Fibroblast of gingiva (primary cell): ENCODE results near the gene APOB.
"Not testable (repeated sequence)": the region's sequence is repeated elsewhere in the genome, so short reads cannot be mapped to it uniquely, and the experiment has no call there.

Source experiments
- DNase-seq: peaks from one replicate; pipeline ENCODE4 v3.0.0-alpha.2; 2011; ENCODE audit warnings: low read depth

APOB gene

DNA sequence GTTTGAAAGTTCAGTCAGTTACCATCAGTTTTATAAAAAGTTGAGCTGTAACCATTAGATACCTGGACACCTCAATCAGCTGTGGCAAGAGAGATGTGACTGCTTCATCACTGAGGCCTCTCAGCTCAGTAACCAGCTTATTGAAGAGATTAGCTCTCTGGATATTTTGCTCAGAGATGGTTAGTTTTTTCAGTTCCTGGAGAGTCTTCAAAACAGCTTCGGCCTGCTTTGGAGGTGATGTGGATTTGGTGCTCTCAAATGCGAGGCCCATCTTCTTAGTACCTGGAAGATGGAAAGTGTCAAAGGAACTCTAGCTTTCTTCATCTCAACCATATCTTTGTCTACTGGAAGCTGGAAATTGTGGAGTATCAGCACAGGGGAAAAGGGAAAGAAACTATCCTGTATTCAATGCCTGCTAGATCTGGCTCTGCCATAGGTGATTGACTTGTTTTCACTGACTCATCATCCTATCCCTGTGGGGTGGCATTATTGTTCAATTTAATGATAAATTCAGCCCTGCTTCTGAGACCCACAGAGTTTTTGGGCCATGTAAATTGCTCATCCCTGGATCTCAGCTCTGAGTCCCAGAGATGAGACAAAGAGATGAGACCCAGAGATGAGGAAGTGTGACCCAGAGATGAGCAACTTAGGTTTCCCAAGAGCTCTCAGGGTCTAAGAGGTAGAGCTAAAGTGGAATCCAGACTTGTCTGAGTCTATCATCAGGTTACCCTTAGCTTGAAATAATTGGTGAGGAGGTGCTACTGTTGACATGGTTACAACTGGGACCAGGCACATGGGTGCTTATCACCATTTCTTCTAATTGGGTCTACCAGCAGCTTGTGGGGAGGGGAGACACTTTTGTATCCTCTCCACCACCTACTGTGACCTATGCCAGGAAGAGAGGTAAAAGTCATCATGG, 10.4 kb downstream of the APOB start:
- DNase-seq: no peak

GRCh38 chr2:21032338-21033236, 11.3 kb downstream of the APOB start:
- DNase-seq: no peak

DNA sequence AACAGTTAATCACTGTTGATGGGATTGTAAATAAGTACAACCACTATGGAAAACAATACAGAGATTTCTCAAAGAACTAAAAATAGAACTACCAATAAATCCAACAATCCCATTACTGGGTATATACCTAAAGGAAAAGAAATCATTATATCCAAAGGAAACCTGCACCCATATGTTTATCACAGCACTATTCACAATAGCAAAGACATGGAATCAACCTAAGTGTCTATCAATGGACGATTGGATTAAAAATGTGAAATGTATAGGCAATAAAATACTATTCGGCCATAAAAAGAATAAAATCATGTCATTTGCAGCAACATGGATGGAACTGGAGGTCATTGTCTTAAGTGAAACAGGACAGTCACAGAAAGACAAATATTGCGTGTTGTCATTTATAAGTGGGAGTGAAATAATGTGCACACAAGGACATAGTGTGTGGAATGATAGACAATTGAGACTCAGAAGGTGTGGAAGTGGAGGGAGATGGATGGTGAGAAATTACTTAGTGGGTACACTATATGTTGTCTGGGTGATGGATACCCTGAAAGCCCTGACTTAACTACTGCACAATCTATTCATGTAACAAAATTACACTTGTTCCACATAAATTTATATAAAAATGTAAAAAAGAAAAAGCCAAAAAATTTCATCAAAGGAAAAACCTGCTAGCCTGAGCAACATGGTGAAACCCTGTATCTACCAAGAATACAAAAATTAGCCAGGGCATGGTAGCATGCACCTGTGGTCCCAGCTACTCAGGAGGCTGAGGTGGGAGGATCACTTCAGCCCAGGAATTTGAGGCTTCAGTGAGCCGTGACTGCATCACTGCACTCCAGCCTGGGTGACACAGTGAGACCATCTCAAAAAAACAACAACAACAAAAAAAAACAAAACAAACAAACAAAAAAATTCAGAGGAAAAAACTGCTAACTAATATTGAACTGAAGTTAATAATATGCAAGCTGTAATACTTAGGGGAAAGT, 12.6 kb downstream of the APOB start:
- no peak for DNase-seq

GRCh38 chr2:21029519-21029918, 14.4 kb downstream of the APOB start:
- DNase-seq: no peak

DNA sequence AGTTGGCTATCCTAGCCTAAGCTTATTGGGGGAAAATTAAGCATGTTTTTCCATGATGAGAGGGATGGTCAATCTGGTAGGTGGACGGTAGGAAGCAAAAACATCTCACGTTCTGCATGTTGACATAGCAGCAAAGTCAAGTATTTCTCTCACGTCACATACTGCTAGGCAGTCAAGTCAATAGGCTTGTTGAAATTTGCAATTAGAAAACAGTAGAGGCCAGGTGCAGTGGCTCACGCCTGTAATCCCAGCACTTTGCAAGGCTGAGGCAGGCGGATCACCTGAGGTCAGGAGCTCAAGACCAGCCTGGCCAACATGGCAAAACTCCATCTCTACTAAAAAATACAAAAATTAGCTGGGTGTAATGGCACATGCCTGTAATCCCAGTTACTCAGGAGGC, 14.9 kb downstream of the APOB start:
- DNase-seq: not testable (repeated sequence)

DNA sequence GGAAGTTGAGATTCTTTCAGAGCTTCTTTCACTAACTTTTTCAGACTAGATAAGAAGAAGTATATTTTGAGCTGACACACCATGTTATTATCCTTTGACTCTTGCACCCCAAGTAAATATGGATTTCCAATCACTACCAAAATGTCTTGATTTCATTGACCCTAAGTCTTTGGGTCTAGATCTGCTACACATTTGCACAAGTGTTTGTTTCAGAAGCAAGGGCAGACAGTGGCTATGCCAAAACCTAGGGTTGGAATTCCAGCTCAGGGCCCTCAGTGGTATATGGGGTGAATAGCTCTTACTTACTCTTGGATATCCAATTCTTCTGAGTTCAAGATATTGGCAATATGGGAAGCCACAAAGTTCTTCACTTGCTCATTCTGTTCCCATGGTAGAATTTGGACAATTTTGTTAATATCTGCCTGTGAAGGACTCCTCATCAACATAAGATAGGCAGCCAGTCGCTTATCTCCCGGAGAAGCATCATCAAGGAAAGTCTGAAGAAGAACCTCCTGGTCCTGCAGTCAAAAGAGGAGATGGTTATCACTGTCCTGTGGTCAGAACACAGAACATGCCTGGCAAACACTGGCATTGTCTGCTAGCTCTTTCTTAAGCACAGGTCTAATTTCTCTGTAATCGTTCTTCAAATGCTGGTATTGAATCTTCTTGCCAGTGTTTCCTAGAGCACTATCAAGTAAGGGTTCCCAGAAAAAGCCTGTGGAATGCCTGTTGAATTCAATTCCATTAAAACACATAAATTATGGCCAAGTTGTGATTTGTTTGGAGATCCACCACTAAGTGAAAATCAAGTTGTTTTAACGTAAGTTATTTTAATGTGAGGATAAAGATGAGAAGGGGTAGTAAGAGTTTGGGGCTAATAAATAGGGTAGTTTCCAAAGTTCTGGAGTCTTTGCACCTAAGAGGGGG, 15.6 kb downstream of the APOB start:
- no peak for DNase-seq

DNA sequence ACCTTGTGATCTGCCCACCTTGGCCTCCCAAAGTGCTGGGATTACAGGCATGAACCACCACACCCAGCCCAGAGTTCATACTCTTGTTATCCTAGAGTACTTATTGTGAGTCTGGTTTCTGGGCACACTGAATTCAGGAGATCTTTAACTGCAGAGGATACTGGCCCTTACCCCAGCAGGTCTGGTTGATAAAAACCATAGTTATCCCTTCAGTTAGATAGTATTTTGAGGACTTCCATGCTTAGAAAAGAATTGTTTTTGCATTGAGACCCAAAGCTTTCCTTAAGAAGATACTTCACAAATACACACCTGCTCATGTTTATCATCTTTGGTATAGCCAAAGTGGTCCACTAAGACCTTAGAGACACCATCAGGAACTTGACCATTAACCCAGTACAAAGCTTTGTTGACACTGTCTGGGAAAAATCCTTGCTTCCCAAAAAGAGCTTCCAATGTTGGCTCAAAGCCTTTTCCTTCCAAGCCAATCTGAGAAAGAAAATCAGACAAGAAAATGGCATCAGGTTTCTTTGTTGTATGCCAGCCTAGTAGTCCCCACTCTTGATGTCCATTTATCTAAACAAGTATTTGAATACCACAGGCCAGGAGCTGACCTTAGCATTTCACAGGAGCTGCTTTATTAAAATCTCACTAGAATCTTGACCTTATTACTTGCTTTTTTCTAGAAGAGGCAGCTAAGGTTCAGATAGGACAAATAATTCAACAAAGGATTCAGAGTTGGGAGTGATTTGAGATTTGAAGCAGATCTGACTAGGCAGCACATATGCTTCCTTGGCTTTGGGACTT, 17.2 kb downstream of the APOB start:
- no peak for DNase-seq

DNA sequence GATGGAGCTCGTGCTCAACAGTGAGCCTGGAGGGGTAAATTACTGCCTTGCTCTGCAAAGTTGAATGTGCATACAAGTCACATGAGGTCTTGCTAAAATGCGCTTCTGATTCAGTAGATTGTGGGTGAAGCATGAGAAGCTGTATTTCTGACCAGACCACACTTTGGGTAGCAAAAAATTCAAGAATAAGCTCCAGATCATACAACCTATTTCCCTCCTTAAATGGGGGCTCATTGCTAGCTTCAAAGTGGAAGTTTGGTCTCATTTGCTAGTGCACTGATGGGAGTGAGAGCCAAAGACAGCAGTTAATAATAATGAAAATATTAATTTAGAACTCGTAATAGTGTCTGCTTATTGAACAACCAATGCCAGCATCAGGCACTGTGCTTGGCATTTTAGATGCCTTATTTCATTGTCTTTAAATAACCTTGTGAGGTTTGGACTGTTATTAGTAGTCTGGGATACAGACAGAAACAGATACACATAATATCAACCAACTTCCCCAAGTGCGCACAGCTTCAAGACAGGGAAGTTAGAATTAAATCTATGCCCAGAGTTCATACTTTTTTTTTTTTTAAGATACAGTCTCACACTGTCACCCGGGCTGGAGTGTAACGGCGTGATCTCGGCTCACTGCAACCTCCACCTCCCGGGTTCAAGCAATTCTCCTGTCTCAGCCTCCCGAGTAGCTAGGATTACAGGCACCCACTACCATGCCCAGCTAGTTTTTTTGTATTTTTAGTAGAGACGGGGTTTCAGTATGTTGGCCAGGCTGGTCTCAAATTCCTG, 18.0 kb downstream of the APOB start:
- no peak for DNase-seq

GRCh38 chr2:21024722-21025389, 19.0 kb downstream of the APOB start:
- DNase-seq: no peak

- no peak for DNase-seq
Observed at GRCh38 chr2:21024198-21024597, 19.7 kb downstream of the APOB start.

- no peak for DNase-seq
Observed at GRCh38 chr2:21023419-21024181, 20.3 kb downstream of the APOB start.

- no peak for DNase-seq
Observed at GRCh38 chr2:21022792-21023367, 21.0 kb downstream of the APOB start.

DNA sequence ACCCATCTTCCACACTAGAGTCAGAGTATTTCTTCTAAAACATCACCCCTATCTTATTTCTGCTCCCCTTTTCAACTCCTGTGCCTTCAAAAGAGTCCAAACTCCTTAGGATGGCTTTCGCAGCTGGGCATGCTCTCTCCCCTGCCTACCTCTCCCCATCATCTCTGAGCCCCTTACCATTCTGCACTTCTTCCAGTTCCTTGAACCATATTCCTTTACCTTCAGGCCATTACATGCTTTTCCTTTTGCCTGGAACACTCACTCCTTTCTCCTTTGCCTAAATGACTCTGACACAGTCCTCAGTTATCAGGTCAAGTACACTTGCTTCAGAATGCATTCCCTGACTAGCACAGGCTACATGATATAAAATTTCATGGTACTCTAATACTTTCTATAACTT, 22.4 kb downstream of the APOB start:
- DNase-seq: no peak

DNA sequence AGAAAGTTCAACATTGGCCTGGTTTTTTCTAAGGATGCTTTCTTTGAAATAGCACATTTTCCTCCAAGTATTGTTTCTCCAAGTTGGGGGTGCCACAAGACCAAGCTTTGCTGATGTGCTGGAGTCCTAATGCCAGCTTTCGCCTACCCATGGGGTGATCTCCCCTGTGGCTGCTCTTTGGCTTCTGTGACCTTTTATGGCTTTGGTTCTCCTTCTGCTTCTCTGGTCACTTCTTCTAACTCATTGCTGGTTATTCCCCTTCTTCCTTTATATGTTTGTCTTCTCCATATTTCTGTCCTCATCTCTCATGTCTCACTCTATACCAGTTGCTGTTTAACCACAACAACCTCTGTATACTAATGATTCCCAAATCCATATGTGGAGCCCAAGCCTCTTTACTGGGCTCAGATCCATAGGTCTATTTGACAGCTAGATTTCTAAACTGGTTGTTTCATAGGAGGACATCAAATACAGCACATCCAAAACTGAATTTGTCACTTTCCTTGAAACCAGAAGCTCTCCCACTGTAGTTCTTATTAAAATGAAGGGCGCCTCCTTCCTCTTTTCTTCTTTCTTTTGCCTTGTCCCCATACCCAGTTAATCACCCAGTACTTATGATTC, 23.1 kb downstream of the APOB start:
- no peak for DNase-seq

DNA sequence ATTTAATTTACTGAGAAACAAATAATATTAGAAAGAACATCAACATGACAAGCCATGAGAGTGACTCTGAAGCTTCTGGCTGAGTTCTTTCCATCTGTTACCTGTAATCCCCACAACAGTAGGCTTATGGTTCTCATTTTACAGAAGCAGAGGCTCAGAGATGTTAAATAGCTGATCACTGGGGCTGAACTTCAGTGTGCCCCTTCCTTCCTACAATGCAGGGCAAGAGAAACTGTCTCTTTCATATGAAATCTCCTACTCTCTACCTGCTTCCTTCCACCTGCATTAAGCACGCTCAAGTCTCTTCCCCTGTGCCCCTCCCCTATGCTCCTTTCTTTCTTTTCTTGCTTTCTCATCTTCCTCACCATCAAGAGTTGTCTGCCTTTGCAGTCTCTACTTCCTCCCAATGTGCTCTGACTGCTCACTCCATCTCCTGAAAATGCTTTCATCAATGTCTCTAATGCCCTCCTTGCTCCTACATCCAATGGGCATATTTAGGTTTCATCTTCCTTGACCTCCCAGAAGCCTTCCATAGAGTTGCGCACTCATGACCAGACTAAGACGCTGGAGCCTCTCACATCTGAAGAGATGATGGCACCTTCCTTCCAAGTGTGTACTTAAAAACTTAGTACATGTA, 23.7 kb downstream of the APOB start:
- no peak for DNase-seq

DNA sequence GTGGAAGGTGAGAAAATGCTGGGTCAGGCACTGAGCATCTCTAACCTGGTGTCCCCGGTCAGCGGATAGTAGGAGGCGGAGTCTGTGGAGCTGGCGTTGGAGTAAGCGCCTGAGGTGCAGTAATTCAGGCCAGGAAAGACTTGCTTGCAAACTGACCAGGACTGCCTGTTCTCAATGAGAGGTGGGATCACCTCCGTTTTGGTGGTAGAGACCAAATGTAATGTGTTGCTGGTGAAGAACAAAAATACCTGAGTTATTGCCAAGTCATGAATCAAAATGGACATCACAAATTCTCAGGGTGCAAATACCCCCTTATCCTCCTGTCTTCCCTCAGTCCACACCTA, 24.2 kb downstream of the APOB start:
- DNase-seq: no peak
